Stimulated activated CD4-positive, alpha-beta T cell treated with anti-CD3 and anti-CD28 coated beads, Interleukin-4, amount 100 ng/mL, for 4 hours (primary cell): ENCODE measurements around the gene PRKACB.
A peak's percentile ranks its signal among the peaks of the same experiment; 100 is the strongest.
"Not testable (repeated sequence)": the region's sequence is repeated elsewhere in the genome, so short reads cannot be mapped to it uniquely, and the experiment has no call there.

Experiments
- DNase-seq, 2 experiments: peaks; one replicate each; pipeline ENCODE4 v3.0.0-alpha.2; 2020

PRKACB gene

GRCh38 chr1:84143796-84144565 is at the start of gene PRKACB:
Gene PRKACB (plus strand): TSS chr1:84144271. CDS start chr1:84144362, 91 bp downstream.
- no peak for DNase-seq

GRCh38 chr1:84095308-84095707 is 48.8 kb upstream of the PRKACB start:
- DNase-seq: no peak

GRCh38 chr1:84096176-84096575 is 47.9 kb upstream of the PRKACB start:
- DNase-seq: no peak

GRCh38 chr1:84101204-84101603 is 42.9 kb upstream of the PRKACB start:
- DNase-seq: no peak

- DNase-seq: peak in 1 of 2 experiments; percentile 11
Observed at GRCh38 chr1:84103197-84103992, 40.7 kb upstream of the PRKACB start.

GRCh38 chr1:84107538-84107937 is 36.5 kb upstream of the PRKACB start:
- not testable (repeated sequence) for DNase-seq

- no peak for DNase-seq
Observed at GRCh38 chr1:84107955-84108354, 36.1 kb upstream of the PRKACB start.

- DNase-seq: no peak
Observed at GRCh38 chr1:84108900-84109578, 35.0 kb upstream of the PRKACB start.

- no peak for DNase-seq
Observed at GRCh38 chr1:84110629-84111028, 33.4 kb upstream of the PRKACB start.

GRCh38 chr1:84116558-84116957 is 27.5 kb upstream of the PRKACB start:
- no peak for DNase-seq

- DNase-seq: no peak
Observed at GRCh38 chr1:84117868-84118267, 26.2 kb upstream of the PRKACB start.

GRCh38 chr1:84121360-84121759 is 22.7 kb upstream of the PRKACB start:
- no peak for DNase-seq

- peak; percentile 37 to 44 for DNase-seq
Observed at GRCh38 chr1:84122780-84123382, 21.2 kb upstream of the PRKACB start.

- DNase-seq: no peak
Observed at GRCh38 chr1:84133479-84133878, 10.6 kb upstream of the PRKACB start.

- no peak for DNase-seq
Observed at GRCh38 chr1:84135341-84135740, 8.7 kb upstream of the PRKACB start.

- no peak for DNase-seq
Observed at GRCh38 chr1:84141182-84142003, 2.7 kb upstream of the PRKACB start.

GRCh38 chr1:84145068-84145467 is 997 bp downstream of the PRKACB start:
- no peak for DNase-seq

GRCh38 chr1:84146411-84147032 is 2.5 kb downstream of the PRKACB start:
- no peak for DNase-seq

GRCh38 chr1:84148758-84149157 is 4.7 kb downstream of the PRKACB start:
- DNase-seq: no peak

GRCh38 chr1:84152649-84153056 is 8.6 kb downstream of the PRKACB start:
- DNase-seq: no peak

GRCh38 chr1:84155517-84155916 is 11.4 kb downstream of the PRKACB start:
- no peak for DNase-seq

GRCh38 chr1:84156210-84156621 is 12.1 kb downstream of the PRKACB start:
- DNase-seq: no peak
